AG10803 (cell line): ENCODE data around the gene SLC6A1.

Source experiments
- DNase-seq: peaks from one replicate; pipeline ENCODE4 v3.0.0; 2010; ENCODE audit warnings: low read depth
- H3K4me3 ChIP-seq: 2 replicates; pipeline ENCODE4 v1.5.1; 2011; ENCODE audit warnings: mild to moderate bottlenecking, low read length, control low read depth
- CTCF ChIP-seq: conservative IDR thresholded peaks from 2 replicates; pipeline ENCODE4 v1.5.1; 2011; ENCODE audit warnings: mild to moderate bottlenecking, low read length, control low read depth, inconsistent platforms

Gene SLC6A1

GRCh38 chr3:10999221-11000107 lies 6.9 kb downstream of the SLC6A1 start:
- H3K4me3 ChIP-seq = no peak overlapping the region
- TF ChIP-seq CTCF = no peak
- no peak for DNase-seq

- TF ChIP-seq CTCF = no peak
- no peak for DNase-seq
- no peak overlapping the region for H3K4me3 ChIP-seq
Observed at GRCh38 chr3:11000528-11000927, 8.0 kb downstream of the SLC6A1 start.

DNA sequence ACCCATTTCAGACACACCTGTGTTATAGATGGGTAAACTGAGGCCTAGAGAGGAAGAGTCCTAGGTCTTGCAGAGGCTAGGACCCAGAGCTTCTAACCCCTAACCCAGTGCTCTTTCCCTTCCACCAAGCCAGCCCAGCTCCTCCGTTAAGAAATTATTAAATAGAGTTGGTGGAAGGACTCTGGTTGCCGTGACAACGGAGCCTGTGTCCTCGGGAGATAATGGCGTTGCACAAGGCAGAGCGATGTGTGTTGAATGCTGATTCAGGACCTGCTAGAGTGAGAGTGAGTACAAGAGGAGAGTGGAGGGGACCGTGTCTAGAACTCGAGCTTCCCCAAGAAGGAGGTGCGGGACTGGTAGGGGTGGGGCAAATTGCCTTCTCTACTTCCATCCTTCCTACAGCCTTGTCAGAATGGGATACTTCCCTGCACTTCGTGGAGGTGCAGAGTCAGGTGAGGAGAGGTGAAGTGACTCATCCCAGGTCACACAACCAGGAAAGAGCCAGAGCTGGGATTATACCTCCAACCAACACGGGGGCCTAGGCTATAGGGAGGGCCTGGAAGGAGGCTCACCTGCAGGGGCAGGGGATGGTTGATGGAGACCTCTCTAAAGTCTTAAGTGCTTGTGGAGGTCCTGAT lies 8.6 kb downstream of the SLC6A1 start:
- no peak for TF ChIP-seq CTCF
- DNase-seq = no peak
- H3K4me3 ChIP-seq = no peak overlapping the region

GRCh38 chr3:11001658-11002021 lies 9.1 kb downstream of the SLC6A1 start:
- H3K4me3 ChIP-seq = no peak overlapping the region
- no peak for DNase-seq
- TF ChIP-seq CTCF = no peak

DNA sequence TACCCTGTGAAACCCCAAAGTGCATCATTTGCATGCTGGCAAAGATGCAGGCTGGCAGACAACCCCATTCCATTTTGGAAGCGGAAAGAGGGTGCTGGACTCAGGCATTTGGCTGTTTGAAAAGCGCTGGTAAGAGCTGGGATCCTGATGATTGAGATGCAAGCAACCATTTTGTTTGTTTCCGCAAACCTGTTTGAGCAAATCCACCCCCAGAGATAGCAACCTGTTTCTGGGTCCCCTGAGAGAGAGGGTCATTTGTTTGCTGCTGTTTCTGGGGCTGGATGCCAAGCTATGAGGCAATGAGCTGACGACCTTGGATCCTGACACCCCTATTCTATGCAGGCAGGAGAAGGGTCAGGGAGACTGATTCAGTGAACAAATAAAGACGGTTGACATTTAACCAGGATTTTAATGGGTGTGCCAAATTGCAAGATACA lies 9.8 kb downstream of the SLC6A1 start:
- TF ChIP-seq CTCF = no peak
- H3K4me3 ChIP-seq = no peak overlapping the region
- no peak for DNase-seq

GRCh38 chr3:11004563-11004962 lies 12.0 kb downstream of the SLC6A1 start:
- DNase-seq = no peak
- TF ChIP-seq CTCF = no peak

More at GRCh38 chr3:11004563-11004962, 12.0 kb downstream of the SLC6A1 start:
- H3K4me3 ChIP-seq = no peak overlapping the region
